Muscle layer of duodenum (tissue), 2 donors: ENCODE measurements around the gene SSX2IP.
"Not testable (repeated sequence)": the region's sequence is repeated elsewhere in the genome, so short reads cannot be mapped to it uniquely, and the experiment has no call there.

Source experiments
- H3K27ac ChIP-seq: one replicate; pipeline ENCODE4 v1.7.0; 2013; ENCODE audit warnings: mild to moderate bottlenecking, low read length
- H3K27me3 ChIP-seq: one replicate; pipeline ENCODE4 v1.7.0; 2013; ENCODE audit warnings: low read depth, mild to moderate bottlenecking, control low read depth, low read length
- H3K36me3 ChIP-seq, 2 donors: one replicate each; pipeline ENCODE4 v1.7.0; 2013; ENCODE audit warnings: low read length in 2 of 2, control low read depth in 1 of 2, mild to moderate bottlenecking in 1 of 2; ENCODE audit not compliant: insufficient read depth in 2 of 2, control insufficient read depth in 1 of 2
- H3K4me1 ChIP-seq, 2 donors: one replicate each; pipeline ENCODE4 v1.7.0; 2013; ENCODE audit warnings: low read length in 2 of 2, mild to moderate bottlenecking in 2 of 2, control low read depth in 1 of 2, moderate library complexity in 1 of 2; ENCODE audit not compliant: insufficient read depth in 2 of 2, control insufficient read depth in 1 of 2
- H3K4me3 ChIP-seq, 2 donors: one replicate each; pipeline ENCODE4 v1.7.0; 2013; ENCODE audit warnings: low read length in 2 of 2, low read depth in 1 of 2, mild to moderate bottlenecking in 1 of 2
- H3K9me3 ChIP-seq, 2 donors: one replicate each; pipeline ENCODE4 v1.7.0; 2013; ENCODE audit warnings: low read length in 2 of 2, control low read depth in 1 of 2, mild to moderate bottlenecking in 1 of 2; ENCODE audit not compliant: control insufficient read depth in 1 of 2
- donor health status: healthy.

SSX2IP gene

DNA sequence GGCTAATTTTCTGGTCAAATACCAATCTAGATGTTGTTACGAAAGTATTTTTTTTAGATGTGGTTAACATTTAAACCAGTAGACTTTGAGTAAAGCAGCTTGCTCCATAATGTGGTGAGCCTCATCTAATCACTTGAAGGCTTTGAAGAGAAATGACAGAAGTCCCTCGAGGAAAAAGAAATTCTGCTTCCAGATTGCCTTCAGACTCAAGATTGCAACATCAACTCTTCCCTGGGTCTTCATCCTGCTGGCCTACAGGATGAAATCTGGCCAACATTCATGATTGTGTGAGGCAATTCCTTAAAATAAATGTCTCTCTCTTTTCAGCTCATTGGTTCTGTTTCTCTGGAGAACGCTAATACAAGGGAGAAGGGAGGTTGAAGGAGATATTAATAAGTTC is 32.5 kb upstream of the SSX2IP start:
- Histone ChIP-seq H3K27me3 (no peaks in the 10 kb centered on the region), H3K36me3 (no peaks in the 10 kb centered on the region), H3K27ac (no peak overlapping the region), H3K4me3 (no peak overlapping the region), H3K4me1 (peaks cover 0 to 9% of the 10 kb centered on the region in 2 donors), H3K9me3 (no peaks in the 10 kb centered on the region)

DNA sequence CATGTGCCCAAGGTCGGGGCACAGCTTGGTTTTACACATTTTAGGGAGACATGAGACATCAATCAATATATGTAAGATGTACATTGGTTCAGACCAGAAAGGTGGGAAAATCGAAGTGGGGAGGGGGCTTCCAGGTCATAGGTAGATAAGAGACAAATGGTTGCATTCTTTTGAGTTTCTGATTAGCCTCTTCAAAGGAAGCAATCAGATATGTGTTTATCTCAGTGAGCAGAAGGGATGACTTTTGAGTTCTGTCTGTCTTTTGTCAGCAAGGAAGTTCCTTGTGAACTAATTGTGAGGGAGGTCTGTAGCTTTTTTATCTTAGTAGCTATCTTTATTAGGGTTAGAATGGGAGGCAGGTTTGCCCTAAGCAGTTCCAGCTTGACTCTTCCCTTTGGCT is 31.6 kb upstream of the SSX2IP start:
- not testable (repeated sequence) for H3K27ac ChIP-seq, H3K4me3 ChIP-seq

DNA sequence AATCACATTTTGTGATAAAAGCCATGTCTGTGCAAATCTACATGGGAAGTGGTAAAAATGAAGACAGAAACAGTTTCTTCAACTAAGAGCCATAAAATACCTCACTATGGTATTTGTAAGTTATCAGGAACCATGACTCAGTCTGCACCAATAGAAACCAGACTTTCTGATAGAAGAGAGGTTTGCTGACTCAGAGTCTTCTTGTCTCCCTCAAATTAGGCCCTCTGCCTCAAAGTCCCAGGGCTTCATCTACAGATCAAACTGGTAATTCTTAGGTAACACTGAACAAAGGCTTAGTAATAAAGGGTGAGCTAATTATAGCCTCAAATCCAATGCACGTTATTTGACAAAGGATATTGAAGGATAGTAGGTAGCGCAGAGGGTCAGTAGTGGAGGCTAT is 30.9 kb upstream of the SSX2IP start:
- no peaks in the 10 kb centered on the region for H3K27me3 ChIP-seq
- peaks cover 0 to 5% of the 10 kb centered on the region in 2 donors for H3K4me1 ChIP-seq

More for the DNA sequence above, 31.6 kb upstream of the SSX2IP start:
- not testable (repeated sequence) for H3K4me1 ChIP-seq, H3K27me3 ChIP-seq, H3K9me3 ChIP-seq, H3K36me3 ChIP-seq

DNA sequence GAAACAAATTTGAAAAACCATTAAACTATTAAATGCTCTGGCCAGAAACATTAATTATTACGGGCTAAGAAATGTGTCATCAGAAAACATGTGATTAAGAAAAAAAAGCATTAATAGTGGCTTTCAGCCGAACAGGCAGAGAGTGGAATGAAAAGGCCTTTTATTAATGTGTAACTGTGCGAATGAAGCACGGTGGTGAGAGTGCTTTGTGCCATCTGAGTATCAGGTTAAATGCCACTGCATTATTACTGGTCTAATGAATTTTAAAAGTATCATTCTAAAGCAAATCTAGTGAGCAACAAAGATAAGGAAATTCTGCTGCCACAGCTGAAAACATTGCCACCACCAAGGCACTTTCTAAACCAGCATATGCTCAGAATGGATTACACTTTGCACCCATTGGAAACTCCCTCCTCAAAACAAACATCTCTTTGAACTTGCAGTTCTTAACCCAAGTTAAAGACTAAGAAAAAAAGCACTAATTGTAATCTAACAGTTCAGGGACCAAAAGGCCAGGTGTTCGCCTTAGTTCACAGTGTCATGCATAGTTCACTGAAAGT is 30.0 kb upstream of the SSX2IP start:
- H3K4me3 ChIP-seq: peak overlapping the region; percentile 10 to 19

More for the DNA sequence above, 30.9 kb upstream of the SSX2IP start:
- H3K36me3 ChIP-seq: no peaks in the 10 kb centered on the region
- H3K27ac ChIP-seq: peak overlapping the region; percentile 82
- H3K4me3 ChIP-seq: no peak overlapping the region
- H3K9me3 ChIP-seq: no peaks in the 10 kb centered on the region

DNA sequence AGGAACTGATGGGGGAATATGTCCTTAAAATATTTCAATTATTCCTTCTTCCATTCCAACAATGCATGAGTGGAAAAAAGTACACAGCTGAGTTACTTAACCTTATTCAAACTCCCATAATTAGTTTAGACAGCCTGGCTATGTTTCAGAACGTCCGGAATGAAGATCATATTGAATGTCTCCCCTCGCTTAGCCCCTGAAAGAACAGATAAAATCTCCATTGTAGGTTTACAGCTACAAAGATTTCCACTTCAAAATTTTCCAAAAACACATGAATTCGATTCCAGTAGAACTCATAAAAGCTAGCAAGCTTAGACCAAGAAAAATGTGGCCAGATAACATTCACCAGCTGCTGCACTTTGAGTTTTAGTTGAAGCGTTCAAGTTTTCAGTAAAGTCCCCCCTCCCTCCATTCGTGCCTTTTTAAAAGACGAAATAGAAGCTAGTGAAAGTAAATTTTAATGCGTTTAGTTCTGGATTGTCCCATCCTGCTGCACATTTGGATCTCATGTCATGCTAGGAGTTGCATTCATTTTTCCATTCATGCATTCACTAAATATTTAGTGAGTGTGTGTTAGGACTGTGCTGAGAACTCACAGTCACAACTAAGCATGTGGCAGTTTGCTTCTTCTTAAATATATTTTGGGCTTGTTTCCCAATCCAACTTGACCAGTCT is 29.4 kb upstream of the SSX2IP start:
- no peaks in the 10 kb centered on the region for H3K27me3 ChIP-seq
- no peaks in the 10 kb centered on the region for H3K9me3 ChIP-seq
- H3K4me3 ChIP-seq: peak overlapping the region; percentile 10 to 19
- peak overlapping the region; percentile 82 for H3K27ac ChIP-seq
- H3K36me3 ChIP-seq: no peaks in the 10 kb centered on the region
- peaks cover 0 to 5% of the 10 kb centered on the region in 2 donors for H3K4me1 ChIP-seq

More for the DNA sequence above, 30.0 kb upstream of the SSX2IP start:
- H3K27me3 ChIP-seq: no peaks in the 10 kb centered on the region
- H3K4me1 ChIP-seq: peaks cover 0 to 5% of the 10 kb centered on the region in 2 donors
- peak overlapping the region; percentile 82 for H3K27ac ChIP-seq
- no peaks in the 10 kb centered on the region for H3K9me3 ChIP-seq
- H3K36me3 ChIP-seq: no peaks in the 10 kb centered on the region

DNA sequence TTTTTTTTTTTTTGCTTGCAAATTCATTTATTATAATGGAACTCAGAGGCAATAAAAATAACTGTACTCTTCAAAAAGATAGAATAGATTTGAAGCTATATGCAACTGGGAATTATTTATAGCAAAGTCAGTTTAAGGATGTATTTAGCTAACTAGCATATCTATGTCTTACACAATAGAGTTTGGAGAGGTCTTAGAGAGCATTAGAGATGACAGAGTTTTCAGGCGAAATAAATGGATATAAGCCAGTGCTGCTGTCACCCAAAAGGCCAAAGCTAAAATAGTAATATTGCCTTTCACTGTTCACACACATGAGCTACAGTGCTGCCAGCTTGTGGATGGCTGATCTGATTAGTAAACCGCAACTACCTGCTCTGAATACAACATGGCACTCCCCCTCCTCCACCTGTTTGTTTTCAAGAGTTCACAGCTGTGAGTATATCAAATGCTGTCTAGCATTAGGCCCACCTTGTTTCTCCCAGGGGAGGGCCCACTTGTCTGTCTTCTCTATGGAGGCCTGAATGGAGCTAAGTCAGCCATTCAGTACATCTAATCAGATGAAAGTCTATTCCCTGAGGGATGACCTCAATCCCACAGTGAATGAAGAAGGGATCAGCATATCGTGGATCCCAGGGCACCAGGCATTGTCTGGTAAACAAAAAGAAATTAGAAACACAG is 25.2 kb upstream of the SSX2IP start:
- Histone ChIP-seq H3K27me3 (no peaks in the 10 kb centered on the region), H3K9me3 (no peaks in the 10 kb centered on the region), H3K4me1 (peaks cover 3 to 4% of the 10 kb centered on the region in 2 donors), H3K27ac (no peak overlapping the region), H3K4me3 (no peak overlapping the region), H3K36me3 (no peaks in the 10 kb centered on the region)

DNA sequence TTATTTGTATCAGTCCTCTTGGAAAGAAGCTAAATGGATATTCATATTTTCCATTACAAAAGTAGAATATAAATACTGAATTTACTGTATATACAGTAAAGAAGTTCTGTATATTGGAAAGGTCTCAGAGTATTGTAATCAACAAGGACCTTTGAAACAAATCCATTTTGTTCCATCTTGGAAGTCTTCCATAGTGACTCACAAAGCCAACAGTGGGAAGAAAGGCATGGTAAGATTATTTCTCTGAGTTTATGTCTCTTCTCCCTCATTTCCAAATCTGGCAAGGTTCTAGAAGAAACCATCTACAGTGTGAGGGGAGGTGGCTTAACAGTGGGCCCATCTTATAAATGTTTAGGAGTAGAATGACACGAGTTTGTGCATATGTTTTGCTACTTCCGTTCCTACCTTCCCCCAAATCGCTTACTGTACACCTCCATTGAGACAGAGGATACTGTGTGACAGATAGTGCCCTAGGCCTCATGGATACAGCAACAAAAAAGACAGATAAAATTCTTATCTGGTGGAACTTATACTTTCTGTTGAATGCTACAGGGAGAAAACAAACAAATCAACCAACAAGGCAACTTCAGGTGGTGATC is 22.1 kb upstream of the SSX2IP start:
- Histone ChIP-seq H3K4me1 (peaks cover 0 to 3% of the 10 kb centered on the region in 2 donors), H3K4me3 (no peak overlapping the region), H3K9me3 (no peaks in the 10 kb centered on the region), H3K36me3 (no peaks in the 10 kb centered on the region), H3K27me3 (no peaks in the 10 kb centered on the region), H3K27ac (no peak overlapping the region)

DNA sequence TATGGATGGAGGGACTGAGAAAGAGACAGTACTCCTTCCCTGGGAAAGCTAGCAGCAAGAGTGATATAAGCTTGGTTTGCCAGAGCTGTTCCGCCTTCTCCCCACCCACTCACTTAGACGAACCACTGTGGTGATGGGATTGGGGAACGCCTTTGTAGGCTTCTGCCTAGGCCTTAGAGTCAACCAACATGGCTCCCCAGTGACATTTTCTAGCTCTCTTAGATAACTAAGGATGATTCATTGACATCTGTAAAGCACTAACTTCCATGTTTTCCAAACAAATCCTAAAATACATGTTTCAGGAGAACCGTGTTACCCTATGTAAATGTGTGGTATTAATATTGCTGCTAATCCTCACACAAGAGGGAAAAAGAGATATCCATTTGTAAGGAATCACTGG is 21.6 kb upstream of the SSX2IP start:
- H3K4me3 ChIP-seq: no peak overlapping the region
- H3K36me3 ChIP-seq: no peaks in the 10 kb centered on the region
- peaks cover 0 to 3% of the 10 kb centered on the region in 2 donors for H3K4me1 ChIP-seq
- no peaks in the 10 kb centered on the region for H3K27me3 ChIP-seq
- H3K9me3 ChIP-seq: no peaks in the 10 kb centered on the region
- H3K27ac ChIP-seq: no peak overlapping the region

DNA sequence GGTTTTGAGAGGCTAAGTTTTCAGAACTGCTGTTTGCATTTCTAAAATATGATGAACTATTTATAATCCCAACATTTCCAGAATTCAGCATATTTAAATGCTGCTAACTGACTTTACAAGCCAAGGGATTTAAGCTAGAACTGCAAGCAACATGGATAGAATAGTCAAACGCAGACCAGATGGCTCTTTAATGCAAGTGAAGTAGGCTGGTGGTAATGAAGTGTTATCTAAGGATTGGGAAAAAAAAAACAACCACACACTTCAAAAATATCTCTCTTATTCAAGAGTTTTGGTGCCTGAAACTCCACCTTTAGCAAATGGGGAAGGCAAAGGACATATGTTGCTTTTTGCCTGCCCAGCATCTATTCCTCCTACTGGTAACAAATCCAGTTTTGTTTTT is 20.9 kb upstream of the SSX2IP start:
- Histone ChIP-seq H3K36me3 (no peaks in the 10 kb centered on the region), H3K9me3 (no peaks in the 10 kb centered on the region), H3K4me1 (peaks cover 0 to 3% of the 10 kb centered on the region in 2 donors), H3K27ac (no peak overlapping the region), H3K27me3 (no peaks in the 10 kb centered on the region), H3K4me3 (no peak overlapping the region)

DNA sequence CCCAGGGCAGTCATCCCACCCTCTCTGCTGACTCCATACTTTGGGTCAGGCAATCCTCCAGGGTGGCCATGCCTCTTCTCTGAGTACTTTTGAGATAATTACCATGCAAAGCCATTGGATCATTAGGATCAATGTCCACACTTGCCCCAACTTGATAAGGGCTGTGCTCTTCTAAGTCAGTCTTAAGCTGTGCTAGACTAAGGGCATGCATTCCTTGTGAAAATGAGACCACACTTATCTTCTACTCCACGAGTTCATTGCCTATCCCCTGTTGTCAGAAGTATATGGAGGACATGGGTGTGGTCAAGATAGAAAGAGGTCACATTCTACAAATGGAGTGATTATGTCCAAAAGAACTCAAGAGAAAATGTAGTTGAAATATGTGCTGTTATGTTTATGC is 18.9 kb upstream of the SSX2IP start:
- Histone ChIP-seq H3K9me3 (no peaks in the 10 kb centered on the region), H3K27ac (no peak overlapping the region)

DNA sequence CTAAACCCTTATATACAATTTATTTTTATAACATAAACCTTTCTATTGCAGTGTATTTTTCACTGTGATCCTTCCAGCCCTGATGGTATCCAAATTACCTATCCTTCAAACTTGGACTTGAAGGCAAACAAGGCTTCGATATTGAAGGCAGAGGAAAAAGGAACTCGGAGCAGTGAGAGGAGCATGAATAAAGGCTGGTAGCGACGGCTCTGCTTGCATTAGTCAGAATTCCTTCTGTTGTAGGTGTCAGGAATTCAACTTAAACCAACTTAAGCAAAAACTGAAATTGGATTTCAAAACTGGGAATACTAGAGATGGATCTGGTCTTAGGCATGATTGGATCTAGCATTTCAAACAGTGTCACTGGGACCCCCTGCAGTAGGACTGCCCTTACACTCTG is 17.8 kb upstream of the SSX2IP start:
- Histone ChIP-seq H3K27ac (no peak overlapping the region), H3K36me3 (no peaks in the 10 kb centered on the region), H3K9me3 (no peaks in the 10 kb centered on the region)

More for the DNA sequence above, 18.9 kb upstream of the SSX2IP start:
- Histone ChIP-seq H3K4me3 (no peak overlapping the region), H3K36me3 (no peaks in the 10 kb centered on the region), H3K27me3 (no peaks in the 10 kb centered on the region), H3K4me1 (peaks cover 0 to 3% of the 10 kb centered on the region in 2 donors)

More for the DNA sequence above, 17.8 kb upstream of the SSX2IP start:
- Histone ChIP-seq H3K4me1 (peaks cover 0 to 3% of the 10 kb centered on the region in 2 donors), H3K4me3 (no peak overlapping the region), H3K27me3 (no peaks in the 10 kb centered on the region)
